PC-3 (cell line): Measurements from ENCODE around the gene TOGARAM2. TPM values are rescaled to one million over a fixed set of nuclear protein-coding genes. Genes with fewer than 3 reads are reported as not detected.

ENCODE experiments used
- ATAC-seq: fragments of 200-7000 bp; cut with Tn5 transposase; 2 replicates; pipeline ENCODE4 v1.9.1; 2020; ENCODE audit warnings: mild to moderate bottlenecking, moderate library complexity
- BruUV-seq: library from RNA; stranded (reverse); fragments of 400-500 nt; replicated peaks from 2 replicates; lab custom pipeline; 2021; lab: Mats Ljungman, UMichigan
- CTCF ChIA-PET: fragments of 300-600 bp; sonication (Branson Sonifier 250); formaldehyde crosslinking; loops from one replicate; lab custom pipeline; 2022; ENCODE audit warnings: antibody characterized with exemption; lab: Charles Lee
- POLR2A ChIA-PET: fragments of 300-600 bp; sonication (Branson Sonifier 250); formaldehyde crosslinking; loops from one replicate; lab custom pipeline; 2022; ENCODE audit warnings: antibody characterized with exemption; ENCODE audit not compliant: unreplicated experiment; lab: Charles Lee
- DNase-seq: peaks from one replicate; pipeline ENCODE4 v3.0.0-alpha.2; 2015
- H2AFZ ChIP-seq: fragments of 300-600 bp; sonication (generic); 2 replicates; pipeline ENCODE4 v1.6.0; 2016; ENCODE audit warnings: antibody characterized with exemption, low read length
- H3F3A ChIP-seq: fragments of 300-600 bp; sonication (generic); one replicate; pipeline ENCODE4 v1.6.0; 2017; ENCODE audit warnings: antibody characterized with exemption, low read length, control low read depth, mild to moderate bottlenecking; ENCODE audit not compliant: unreplicated experiment
- H3K27ac ChIP-seq: fragments of 300-600 bp; sonication (generic); 2 replicates; pipeline ENCODE4 v1.5.1; 2016; ENCODE audit warnings: mild to moderate bottlenecking, low read length
- H3K27me3 ChIP-seq: fragments of 300-600 bp; sonication (generic); 2 replicates; pipeline ENCODE4 v1.6.1; 2016; ENCODE audit warnings: low read length, mixed read lengths
- H3K36me3 ChIP-seq: fragments of 300-600 bp; sonication (generic); 2 replicates; pipeline ENCODE4 v1.6.1; 2016; ENCODE audit warnings: low read depth, mixed run types, low read length, mixed read lengths
- H3K4me1 ChIP-seq: fragments of 300-600 bp; sonication (generic); 2 replicates; pipeline ENCODE4 v1.5.1; 2016; ENCODE audit warnings: low read length; ENCODE audit not compliant: insufficient read depth
- H3K4me2 ChIP-seq: fragments of 300-600 bp; sonication (generic); 2 replicates; pipeline ENCODE4 v1.6.0; 2016; ENCODE audit warnings: low read length
- H3K4me3 ChIP-seq: fragments of 300-600 bp; sonication (generic); 2 replicates; pipeline ENCODE4 v1.5.1; 2016; ENCODE audit warnings: mild to moderate bottlenecking, low read length, mixed read lengths
- H3K79me2 ChIP-seq: fragments of 300-600 bp; sonication (generic); 2 replicates; pipeline ENCODE4 v1.6.1; 2017; ENCODE audit warnings: low read length, mixed read lengths
- H3K9ac ChIP-seq: fragments of 300-600 bp; sonication (generic); 2 replicates; pipeline ENCODE4 v1.6.0; 2016; ENCODE audit warnings: mild to moderate bottlenecking, low read length
- H3K9me2 ChIP-seq: fragments of 300-600 bp; sonication (generic); replicated peaks from 2 replicates; pipeline ENCODE4 v1.6.1; 2016; ENCODE audit warnings: mixed run types, low read length, mixed read lengths
- H3K9me3 ChIP-seq: fragments of 300-600 bp; sonication (generic); 2 replicates; pipeline ENCODE4 v1.6.1; 2016; ENCODE audit warnings: low read length, mixed read lengths
- H4K20me1 ChIP-seq: fragments of 300-600 bp; sonication (generic); 2 replicates; pipeline ENCODE4 v1.6.1; 2016; ENCODE audit warnings: low read length, mixed read lengths
- EZH2 ChIP-seq: fragments of 300-600 bp; sonication (generic); IDR thresholded peaks from one replicate; pipeline ENCODE4 v1.6.1; 2017; ENCODE audit warnings: antibody characterized with exemption, mild to moderate bottlenecking, low read length; ENCODE audit not compliant: unreplicated experiment
- EZH2phosphoT487 ChIP-seq: fragments of 300-600 bp; sonication (generic); IDR thresholded peaks from 2 replicates; pipeline ENCODE4 v1.6.1; 2018; ENCODE audit warnings: mild to moderate bottlenecking, antibody characterized with exemption, low read length, borderline replicate concordance
- intact Hi-C: fragments of 100-400 bp; cut with micrococcal nuclease; formaldehyde crosslinking; loops from 2 replicates; pipeline ENCODE4 v1.9.0; 2023
- total RNA-seq: library from RNA; depleted of rRNA; stranded (reverse); fragments of >200 nt; gene quantifications from 2 replicates; pipeline ENCODE4 v1.2.3, GENCODE V29; 2014
- TF ChIP-seq, protein P1 (sequence below): fragments of 300-600 bp; sonication (generic); conservative IDR thresholded peaks from 2 replicates; pipeline ENCODE4 v1.5.1; 2017; ENCODE audit warnings: antibody characterized with exemption, low read depth, mild to moderate bottlenecking, low read length

TOGARAM2 gene
- total RNA-seq, 1 experiment from 2014 or later: not detected

GRCh38 chr2:28979041-28979440, 2.1 kb upstream of the TOGARAM2 start:
- TF ChIP-seq, protein P1, sequence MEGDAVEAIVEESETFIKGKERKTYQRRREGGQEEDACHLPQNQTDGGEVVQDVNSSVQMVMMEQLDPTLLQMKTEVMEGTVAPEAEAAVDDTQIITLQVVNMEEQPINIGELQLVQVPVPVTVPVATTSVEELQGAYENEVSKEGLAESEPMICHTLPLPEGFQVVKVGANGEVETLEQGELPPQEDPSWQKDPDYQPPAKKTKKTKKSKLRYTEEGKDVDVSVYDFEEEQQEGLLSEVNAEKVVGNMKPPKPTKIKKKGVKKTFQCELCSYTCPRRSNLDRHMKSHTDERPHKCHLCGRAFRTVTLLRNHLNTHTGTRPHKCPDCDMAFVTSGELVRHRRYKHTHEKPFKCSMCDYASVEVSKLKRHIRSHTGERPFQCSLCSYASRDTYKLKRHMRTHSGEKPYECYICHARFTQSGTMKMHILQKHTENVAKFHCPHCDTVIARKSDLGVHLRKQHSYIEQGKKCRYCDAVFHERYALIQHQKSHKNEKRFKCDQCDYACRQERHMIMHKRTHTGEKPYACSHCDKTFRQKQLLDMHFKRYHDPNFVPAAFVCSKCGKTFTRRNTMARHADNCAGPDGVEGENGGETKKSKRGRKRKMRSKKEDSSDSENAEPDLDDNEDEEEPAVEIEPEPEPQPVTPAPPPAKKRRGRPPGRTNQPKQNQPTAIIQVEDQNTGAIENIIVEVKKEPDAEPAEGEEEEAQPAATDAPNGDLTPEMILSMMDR: no peak
- TF ChIP-seq EZH2 (no peak), EZH2phosphoT487 (no peak)
- Histone ChIP-seq H3K36me3 (no peaks in the 10 kb centered on the region), H3F3A (no peaks in the 10 kb centered on the region), H3K9ac (no peak overlapping the region), H3K27me3 (no peaks in the 10 kb centered on the region), H3K79me2 (no peaks in the 10 kb centered on the region), H3K9me3 (no peaks in the 10 kb centered on the region), H3K4me3 (no peak overlapping the region), H4K20me1 (no peaks in the 10 kb centered on the region), H3K27ac (no peak overlapping the region), H3K4me1 (peaks cover 23% of the 10 kb centered on the region), H3K4me2 (no peak overlapping the region), H2AFZ (no peak overlapping the region), H3K9me2 (no peaks in the 10 kb centered on the region)
- ChIA-PET POLR2A (no interaction called here), CTCF (no interaction called here)
- no peak for ATAC-seq
- DNase-seq: no peak
- no TSS peak for BruUV-seq
- intact Hi-C loops: no loop called here

- H3K36me3 ChIP-seq: no peaks in the 10 kb centered on the region
- H3F3A ChIP-seq: no peaks in the 10 kb centered on the region
- no peaks in the 10 kb centered on the region for H3K9me3 ChIP-seq
- H3K9me2 ChIP-seq: no peaks in the 10 kb centered on the region
- H3K4me3 ChIP-seq: no peak overlapping the region
- BruUV-seq: no TSS peak
- H4K20me1 ChIP-seq: no peaks in the 10 kb centered on the region
- peaks cover 23% of the 10 kb centered on the region for H3K4me1 ChIP-seq
- peak overlapping the region; percentile 10; the same call in 1 of the 2 replicates for H3K4me2 ChIP-seq
- no peak for ATAC-seq
- TF ChIP-seq EZH2: no peak
- TF ChIP-seq EZH2phosphoT487: no peak
- TF ChIP-seq, protein P1: no peak
- no peak overlapping the region for H2AFZ ChIP-seq
- intact Hi-C loops: no loop called here
- no peak overlapping the region for H3K9ac ChIP-seq
- H3K27ac ChIP-seq: no peak overlapping the region
- no peaks in the 10 kb centered on the region for H3K27me3 ChIP-seq
- no peaks in the 10 kb centered on the region for H3K79me2 ChIP-seq
- ChIA-PET POLR2A (no interaction called here), CTCF (no interaction called here)
- DNase-seq: peak; percentile 60
These were observed 1.3 kb upstream of the TOGARAM2 start for GRCh38 chr2:28979576-28980366.

DNA sequence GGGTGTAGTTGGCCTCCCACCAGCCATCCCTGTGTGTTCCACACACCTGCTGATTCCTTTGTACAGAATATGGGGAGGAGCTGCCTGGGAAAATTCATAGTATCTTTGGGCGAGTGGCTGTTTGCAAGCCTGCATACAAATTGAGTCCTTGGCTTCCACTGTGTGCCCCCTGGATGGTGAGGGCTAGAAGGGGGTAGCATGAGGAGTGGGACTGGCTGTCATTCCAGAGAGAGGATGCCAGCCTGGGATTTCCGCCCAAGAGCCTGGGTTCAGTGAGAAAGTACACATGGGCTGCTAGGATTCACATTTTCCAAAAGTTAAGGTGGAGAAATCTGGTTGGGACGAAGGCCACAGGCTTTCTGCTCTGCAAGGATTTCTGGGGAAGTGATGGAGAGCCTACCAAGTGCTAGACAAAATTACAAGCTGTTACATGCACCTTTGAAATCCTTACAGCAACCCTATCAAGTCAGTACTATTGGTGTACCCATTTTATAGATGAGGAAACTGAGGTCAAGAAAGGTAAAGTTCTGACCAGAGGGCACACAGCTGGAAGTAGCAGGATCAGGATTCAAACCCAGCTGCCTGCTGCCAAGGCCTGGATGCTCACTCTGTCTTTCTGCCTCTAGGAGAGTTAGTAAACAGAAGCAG, 606 bp upstream of the TOGARAM2 start:
- H3K4me3 ChIP-seq: no peak overlapping the region
- no TSS peak for BruUV-seq
- H2AFZ ChIP-seq: no peak overlapping the region
- no peak overlapping the region; the same call in 1 of the 2 replicates for H3K4me2 ChIP-seq
- no peaks in the 10 kb centered on the region for H3K9me2 ChIP-seq
- no peaks in the 10 kb centered on the region for H3K9me3 ChIP-seq
- H3K9ac ChIP-seq: no peak overlapping the region
- intact Hi-C loops: no loop called here
- DNase-seq (no peak), ATAC-seq (no peak)
- no peaks in the 10 kb centered on the region for H3F3A ChIP-seq
- H3K27me3 ChIP-seq: no peaks in the 10 kb centered on the region
- H3K27ac ChIP-seq: no peak overlapping the region
- CTCF ChIA-PET: no interaction called here
- no peaks in the 10 kb centered on the region for H3K79me2 ChIP-seq
- TF ChIP-seq, protein P1: no peak
- TF ChIP-seq EZH2phosphoT487: no peak
- TF ChIP-seq EZH2: no peak
- no peaks in the 10 kb centered on the region for H4K20me1 ChIP-seq
- H3K4me1 ChIP-seq: peaks cover 23% of the 10 kb centered on the region
- H3K36me3 ChIP-seq: no peaks in the 10 kb centered on the region
- POLR2A ChIA-PET: no interaction called here
